HG03442 (cell line): ENCODE measurements around the gene PEBP1.
"Not testable (repeated sequence)": the region's sequence is repeated elsewhere in the genome, so short reads cannot be mapped to it uniquely, and the experiment has no call there.

ENCODE experiments used
- ATAC-seq: cut with Tn5 transposase; IDR thresholded peaks from one replicate; pipeline ENCODE4 v1.9.1; 2021; ENCODE audit warnings: mild to moderate bottlenecking, moderate library complexity; ENCODE audit not compliant: unreplicated experiment

The PEBP1 gene

DNA sequence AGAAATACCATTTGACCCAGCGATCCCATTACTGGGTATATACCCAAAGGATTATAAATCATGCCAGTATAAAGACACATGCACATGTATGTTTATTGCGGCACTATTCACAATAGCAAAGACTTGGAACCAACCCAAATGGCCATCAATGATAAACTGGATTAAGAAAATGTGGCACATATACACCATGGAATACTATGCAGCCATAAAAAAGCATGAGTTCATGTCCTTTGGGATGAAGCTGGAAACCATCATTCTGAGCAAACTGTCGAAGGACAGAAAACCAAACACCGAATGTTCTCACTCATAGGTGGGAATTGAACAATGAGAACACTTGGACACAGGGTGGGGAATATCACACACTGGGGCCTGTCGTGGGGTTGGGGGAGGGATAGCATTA is 6.5 kb upstream of the PEBP1 start:
- ATAC-seq, result not testable (repeated sequence)

DNA sequence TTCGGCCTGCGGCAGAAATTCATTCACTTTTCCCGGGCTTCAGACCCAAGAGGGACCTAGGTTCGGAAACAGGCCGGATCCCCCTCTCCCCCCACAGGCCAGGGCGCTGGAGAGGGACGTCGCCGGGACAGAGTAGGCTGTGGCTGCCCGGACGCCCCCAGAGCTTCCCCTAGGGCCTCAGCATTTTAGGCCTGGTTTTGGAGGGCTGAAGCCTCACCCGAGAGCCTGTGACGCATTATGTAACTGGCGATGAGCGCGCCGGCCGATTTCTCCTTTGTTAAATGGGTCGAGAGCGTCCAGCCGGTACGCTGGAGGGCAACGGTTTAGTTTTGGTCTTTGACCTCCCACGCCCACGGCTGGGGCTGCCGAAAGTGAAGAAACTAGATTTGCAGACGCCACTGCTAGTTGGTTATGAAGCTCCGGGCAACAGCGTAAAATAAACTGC is 657 bp downstream of the PEBP1 start:
- peak; percentile 39 for ATAC-seq

DNA sequence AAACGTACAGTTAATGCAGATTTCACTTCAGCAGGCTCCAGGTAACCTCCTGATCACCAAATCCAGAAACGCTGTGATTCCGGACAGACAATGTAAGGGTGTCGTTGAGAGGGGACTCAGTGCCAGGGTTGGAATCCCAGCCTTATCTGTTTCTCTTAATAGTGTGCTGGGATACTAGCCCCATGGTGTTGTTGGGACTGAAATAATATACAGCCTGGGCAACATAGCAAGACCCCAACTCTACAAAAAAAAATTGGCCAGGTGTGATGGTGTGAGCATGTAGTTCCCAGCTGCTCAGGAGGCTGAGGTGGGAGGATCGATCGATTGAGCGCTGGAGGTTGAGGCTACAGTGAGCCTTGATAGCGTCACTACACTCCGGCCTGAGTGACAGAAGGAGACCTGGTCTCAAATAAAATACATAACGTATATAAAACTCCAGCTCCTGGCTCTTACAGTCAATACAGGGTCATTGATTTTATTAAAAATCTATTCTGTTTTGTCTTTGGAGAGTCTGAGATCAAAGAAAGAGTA is 1.3 kb downstream of the PEBP1 start:
- ATAC-seq, result no peak

DNA sequence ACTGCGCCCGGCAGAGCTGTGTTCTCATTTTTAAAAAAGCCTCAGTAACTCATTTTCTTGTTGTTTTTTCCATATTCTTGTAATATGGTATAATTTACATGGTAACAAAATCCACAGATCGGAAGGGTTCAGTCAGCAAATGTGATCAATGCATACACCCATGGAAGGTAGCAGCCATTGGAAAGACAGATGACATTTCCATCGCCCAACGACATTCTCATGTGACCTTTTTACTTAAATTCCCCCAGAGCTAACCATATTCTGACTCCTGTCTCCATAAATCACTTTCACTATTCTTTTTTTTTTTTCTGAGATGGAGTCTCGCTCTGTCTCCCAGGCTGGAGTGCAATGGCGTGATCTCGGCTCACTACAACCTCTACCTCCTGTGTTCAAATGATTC is 4.9 kb downstream of the PEBP1 start:
- no peak for ATAC-seq

DNA sequence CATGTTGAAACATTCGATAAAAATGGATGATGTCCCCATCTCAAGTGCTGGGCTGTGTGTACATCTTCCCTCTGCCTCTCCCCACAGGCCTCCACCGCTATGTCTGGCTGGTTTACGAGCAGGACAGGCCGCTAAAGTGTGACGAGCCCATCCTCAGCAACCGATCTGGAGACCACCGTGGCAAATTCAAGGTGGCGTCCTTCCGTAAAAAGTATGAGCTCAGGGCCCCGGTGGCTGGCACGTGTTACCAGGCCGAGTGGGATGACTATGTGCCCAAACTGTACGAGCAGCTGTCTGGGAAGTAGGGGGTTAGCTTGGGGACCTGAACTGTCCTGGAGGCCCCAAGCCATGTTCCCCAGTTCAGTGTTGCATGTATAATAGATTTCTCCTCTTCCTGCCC is 8.6 kb downstream of the PEBP1 start:
- ATAC-seq, result no peak

DNA sequence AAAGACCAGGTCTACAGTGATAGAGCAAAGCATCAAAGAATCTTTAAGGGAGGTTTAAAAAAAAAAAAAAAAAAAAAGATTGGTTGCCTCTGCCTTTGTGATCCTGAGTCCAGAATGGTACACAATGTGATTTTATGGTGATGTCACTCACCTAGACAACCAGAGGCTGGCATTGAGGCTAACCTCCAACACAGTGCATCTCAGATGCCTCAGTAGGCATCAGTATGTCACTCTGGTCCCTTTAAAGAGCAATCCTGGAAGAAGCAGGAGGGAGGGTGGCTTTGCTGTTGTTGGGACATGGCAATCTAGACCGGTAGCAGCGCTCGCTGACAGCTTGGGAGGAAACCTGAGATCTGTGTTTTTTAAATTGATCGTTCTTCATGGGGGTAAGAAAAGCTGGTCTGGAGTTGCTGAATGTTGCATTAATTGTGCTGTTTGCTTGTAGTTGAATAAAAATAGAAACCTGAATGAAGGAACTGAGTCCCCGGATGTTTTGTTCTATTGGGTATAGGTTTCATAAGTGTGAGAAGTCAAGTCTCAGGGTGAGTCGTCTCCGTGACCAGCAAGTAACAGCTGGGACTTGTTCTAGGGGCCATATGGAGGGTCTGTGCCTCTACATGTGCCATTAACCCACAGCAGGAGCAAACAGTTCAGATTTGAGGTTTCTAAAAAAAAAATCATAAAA is 9.3 kb downstream of the PEBP1 start:
- peak; percentile 57 for ATAC-seq

DNA sequence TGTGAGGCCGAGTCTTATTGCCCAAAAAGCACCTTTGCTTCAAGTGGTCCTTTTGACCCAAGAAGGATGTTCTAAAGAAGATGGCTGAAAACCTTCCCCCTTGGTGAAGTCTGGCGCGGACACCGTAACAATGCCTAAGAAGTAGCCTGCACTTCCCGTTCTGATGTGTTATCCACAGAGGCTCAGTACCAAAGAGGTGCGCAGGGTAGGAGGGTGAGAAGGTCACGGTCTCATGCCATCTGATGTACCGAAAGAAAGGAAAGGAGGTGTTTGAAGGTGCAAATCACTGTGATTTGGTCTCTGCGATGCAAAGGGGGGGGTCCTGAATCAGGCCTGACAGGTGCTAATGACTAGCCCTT is 9.9 kb downstream of the PEBP1 start:
- no peak for ATAC-seq

DNA sequence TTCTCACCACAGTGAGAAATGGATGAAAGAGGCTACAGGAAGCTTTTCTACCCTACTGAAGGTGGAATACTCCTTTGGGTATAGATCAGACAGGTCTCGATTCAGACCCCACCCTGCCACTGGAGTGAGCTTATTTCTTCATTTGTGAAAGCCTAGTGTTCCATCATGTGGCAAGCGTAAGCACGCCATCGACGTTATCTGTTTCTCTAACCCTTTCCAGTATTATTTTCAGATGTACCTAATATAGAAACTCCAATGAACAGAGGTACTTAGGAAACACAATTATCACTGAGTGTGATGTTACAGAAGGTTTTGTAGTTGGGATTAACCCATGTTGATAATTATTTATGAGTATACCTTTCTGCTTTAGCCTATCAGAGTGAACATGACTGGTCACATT is 12.4 kb downstream of the PEBP1 start:
- ATAC-seq, result no peak

DNA sequence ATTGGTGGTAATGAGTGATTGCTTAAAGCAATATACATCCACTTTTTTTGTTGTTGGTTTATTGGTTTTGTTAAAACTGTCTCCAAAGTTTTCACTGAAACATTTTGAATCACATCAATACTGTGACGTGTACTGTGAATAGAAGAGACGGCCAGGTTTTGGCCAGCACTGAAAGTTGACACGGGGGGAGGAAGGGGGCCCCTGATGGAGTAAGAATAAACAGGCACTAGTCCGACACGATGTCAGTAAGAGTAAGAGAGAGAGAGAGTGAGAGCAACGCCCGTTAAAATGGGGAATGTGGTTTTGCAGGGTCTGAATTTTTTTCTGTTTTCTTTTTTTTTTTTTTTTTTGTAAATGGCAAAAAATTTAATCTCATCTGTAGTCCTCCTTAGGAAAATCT is 14.7 kb downstream of the PEBP1 start:
- no peak for ATAC-seq

DNA sequence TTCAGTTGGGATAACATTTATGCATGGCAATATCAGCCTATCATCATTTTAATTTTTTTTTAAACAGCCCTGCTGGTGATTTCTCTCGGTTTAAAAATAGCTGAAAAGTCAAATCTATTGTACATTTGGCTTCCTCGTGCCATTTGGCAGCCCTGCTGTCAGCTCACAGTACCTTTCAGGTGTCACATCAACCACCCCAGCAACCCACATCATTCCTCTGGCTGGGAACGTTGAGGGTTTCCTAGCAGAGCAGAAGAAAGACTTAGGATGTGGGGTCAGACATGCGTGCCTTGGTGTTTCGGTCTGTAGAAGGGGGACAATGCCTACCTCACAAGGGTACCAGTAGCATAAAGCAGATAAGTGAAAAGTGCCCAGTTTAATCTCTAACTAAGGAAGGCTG is 15.8 kb downstream of the PEBP1 start:
- no peak for ATAC-seq

DNA sequence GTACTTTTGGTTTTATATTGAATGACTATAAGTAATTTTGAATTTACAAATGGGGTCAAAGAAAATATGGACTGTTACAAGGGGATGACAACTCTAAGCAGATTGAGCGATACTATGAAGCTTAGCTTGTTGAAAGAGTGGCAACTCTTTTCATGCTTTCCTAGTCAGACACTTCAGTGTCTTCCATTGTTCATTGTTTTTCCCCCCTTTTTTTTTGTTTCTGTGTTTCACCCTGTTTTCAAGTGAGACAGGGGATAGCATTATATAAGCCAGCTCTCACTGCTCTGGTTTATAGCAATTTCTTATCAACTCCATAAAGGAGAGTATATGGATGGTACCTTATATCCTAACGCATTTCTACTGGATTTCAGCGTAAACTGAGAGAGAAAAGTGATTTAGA is 24.6 kb downstream of the PEBP1 start:
- ATAC-seq, result no peak

DNA sequence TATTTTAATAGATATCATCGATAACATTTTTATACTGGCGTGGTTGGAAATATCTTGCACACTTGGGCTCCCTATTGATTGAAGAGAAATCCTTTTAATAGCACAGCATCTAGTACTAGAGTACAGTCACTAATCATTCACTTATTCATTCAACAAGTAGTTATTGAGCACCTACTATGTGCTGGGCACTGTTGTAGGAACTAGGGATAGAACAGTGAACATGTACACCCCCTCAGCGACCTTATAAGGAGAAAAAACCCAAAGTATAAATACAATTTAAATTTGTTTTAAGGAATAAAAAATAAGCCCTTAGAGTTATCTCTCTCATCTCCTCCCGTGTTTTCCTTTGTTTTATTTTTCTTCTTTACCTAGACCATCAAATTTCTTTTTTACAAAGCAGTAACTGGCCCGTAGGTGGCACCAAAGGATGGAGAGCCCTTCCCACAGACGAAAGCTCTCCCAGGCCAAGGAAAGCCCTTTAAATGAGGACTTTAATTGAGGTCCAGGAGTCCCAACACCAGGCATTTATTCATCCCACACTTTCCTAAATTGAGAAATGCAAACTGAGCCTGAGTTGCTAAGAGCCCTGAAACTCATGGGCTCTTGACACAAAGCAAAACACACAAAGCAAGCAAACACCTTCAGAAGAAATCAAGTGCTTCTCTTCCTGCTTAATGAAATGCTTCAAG is 29.0 kb downstream of the PEBP1 start:
- ATAC-seq, result no peak

DNA sequence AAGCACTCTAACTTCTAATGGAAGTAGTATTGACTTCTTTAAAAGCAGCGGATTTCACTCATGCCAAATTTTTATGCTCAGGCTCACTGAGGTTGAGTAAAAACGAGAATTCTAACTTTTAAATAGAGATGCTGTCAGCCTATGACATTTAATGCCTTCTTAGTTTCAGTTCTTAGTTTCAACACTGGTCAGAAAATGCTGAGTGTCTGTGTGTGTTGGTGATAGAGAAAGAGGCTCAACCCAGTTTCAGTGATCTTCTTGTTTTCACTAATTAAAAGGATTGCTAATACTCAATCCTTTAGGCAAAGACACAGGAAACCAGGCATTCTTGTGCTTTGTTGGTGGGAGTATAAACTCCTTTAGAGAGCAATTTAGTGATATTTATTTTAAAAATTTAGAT is 31.0 kb downstream of the PEBP1 start:
- ATAC-seq, result peak; percentile 96

DNA sequence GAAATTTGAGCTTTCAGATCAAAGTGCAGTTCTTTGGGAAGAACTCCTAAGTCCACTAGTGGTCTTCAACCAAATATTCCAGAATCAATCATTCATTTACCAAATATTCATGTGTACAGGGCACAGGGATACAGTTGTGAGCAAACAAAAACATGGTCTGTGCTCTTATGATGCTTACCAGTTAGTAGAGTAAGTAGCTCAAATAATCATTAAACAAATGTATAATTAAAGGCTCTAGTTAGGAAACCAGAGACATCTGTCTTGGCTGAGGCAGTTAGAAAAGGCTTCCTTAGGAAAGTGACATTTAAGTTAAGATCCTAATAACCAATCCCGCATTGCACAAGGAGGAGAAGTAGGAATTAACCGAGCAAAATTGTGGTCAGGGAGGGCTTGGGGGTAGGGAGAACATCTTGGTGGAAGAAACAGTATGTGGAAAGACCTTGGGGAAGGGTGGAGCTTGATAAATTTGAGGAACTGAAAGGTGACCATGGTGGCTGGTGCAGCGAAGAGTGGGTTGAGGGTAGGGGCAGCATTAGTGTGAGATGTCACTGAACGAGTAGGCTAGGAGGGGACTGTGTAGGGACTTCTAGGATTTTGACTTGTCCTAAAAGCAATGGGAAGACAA is 40.0 kb downstream of the PEBP1 start:
- peak; percentile 66 for ATAC-seq

DNA sequence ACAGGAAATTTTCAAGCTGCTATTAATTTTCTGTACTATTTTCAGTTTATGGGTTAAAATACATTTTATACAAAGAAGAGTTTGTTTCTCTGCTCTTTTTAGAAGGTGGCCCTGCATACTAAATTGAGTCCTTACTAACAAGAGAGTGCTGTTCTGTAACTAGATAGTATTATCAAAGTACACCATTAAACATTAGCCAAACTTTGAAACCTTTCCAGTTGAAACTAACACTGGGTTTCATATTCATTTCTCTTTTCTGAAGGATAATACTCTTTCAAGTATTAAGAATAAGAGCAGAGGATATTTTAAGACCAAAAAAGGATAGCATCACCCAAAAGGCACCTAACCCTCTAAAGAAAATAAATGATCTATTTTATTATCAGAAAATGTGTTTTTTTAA is 47.2 kb downstream of the PEBP1 start:
- no peak for ATAC-seq

DNA sequence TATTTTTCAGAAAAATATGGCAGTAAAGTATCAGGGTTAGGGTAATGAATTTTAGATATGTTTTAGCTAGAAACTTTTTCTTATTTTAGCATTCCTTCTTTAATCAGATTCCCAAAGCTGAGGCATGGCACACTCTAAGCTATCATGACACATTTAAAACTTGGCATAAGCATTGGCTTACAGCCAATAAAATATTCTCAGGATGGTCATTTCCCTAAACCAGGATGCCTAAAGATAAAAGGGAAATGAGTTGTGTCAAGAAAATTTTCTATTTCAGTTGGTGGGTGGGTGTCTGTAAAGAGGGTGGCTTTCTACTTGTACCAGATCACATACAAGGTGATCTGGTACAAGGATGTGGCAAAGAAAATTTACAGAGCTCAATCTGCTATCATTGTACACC is 47.8 kb downstream of the PEBP1 start:
- ATAC-seq, result no peak

DNA sequence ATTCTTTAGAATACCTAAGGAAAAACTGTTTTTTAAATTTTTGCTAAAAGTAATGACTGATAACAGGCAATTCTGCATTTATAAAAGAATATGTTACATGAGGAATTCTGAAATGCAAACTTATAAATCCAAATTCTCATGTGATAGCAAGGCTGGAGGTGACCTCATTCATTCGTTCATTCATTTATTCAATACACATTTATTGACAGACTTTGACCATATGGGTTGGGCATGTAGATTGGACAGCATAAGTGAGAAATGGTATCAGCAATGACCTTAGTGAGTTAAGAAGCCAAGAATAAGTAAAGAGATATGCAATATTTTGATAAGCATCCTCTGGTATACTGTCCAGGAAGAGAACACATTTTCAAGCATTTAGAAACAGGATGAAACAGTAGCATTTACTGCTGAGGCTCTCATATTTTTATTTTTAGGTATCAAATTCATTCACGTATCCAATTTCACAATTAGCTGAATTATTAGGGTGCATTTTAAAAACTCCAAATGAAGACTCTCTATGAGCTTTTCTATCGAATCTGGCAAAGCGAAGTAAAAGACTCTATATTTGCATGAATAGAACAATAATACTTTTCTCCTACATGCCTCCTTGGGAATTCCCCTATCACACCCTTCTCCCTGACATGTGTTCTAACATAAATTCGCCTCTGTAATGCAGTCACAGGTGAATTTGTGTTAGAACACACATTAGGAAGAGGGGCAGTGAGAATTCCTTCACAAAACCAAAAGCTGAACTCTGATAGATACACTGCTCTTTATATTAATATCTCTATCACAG is 49.9 kb downstream of the PEBP1 start:
- no peak for ATAC-seq

DNA sequence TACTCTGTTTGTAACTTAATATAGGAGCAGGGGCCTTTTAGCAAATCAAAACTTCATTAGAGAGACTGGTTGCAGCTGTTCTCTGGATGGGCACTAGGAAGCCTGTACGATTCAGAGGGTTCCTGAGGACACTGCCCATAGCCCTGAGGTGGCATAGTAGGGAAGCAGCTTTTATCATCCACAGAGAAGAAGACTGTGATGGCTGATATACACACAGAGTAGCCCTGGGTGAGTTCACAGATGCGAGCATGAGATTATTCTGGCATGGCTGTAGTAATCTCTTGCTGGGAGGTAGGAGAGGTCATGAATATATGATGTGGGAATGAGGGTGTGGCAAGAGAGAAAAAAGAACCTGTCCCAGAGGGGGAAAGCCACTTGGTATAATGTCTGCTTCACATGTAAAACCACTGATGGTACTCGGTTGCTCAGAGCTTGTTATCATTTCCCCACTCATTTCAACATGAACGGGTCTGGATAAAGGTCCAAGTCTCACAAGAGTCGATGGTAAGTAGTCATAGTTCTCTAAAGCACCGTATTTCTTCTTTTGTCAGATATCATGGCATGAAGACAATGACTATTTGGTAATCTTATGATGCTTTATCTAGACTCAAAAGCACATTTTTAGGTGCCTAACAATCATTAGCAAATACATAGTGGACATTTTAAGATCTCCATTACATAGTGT is 52.0 kb downstream of the PEBP1 start:
- no peak for ATAC-seq

DNA sequence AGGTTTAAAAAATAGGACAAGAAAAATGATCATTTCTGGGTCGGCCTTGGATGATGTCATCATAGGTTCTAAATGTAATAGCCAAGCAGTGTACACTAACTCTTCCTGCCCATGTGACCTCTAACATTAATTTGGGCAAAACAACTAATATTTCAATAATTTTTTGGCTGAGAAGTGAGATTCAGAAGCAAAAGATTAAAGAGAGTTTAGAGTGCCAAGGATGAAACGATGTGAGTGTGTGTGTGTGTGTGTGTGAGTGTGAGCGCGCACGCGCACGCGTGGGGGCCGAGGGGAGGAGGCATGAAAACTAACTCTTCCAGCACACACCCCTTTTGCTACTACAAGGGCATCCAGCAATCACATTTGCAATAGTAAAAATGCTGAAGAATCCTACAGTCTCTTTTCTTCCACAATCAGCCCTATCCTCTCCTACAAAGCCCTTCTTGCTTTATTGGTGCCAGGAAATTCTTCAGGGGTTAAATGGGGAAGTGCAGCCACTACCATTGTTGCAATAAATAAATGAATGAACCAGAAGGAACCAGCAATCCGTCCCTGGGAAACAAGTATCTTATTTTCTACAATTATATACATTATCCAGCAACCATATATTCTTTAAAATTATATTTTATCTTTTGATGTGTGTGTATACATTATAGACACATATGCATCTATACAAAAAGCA is 52.9 kb downstream of the PEBP1 start:
- no peak for ATAC-seq

DNA sequence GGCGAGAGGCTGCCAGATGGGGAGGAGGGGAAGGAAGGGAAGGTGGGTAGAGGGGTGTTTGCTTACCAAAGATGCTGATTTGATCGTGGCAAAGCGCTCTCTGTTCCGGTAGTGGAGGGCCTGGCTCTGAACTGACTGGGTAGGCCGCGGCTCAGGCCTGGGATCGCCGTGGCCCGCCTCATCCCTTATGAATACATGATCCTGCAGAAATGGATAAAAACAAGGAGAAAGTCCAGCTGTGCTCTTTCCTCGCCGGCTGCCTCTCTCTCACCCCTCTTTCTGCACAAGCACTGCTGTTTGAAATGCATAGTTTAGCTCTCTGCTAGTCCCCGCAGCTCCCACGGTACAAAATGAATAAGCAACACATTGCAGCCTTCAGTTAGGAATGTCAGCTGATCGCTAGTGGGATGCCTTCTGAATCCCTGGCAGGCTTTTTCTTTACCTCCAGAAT is 53.8 kb downstream of the PEBP1 start:
- no peak for ATAC-seq
